Neuron (in vitro differentiated cells): ENCODE results near the gene GYPE.
"Not testable (repeated sequence)": the region's sequence is repeated elsewhere in the genome, so short reads cannot be mapped to it uniquely, and the experiment has no call there.

Source experiments
- H2AFZ ChIP-seq: one replicate; pipeline ENCODE4 v1.6.1; 2013; ENCODE audit warnings: low read depth, mild to moderate bottlenecking, inconsistent platforms, low read length, moderate library complexity
- H3K27me3 ChIP-seq: one replicate; pipeline ENCODE4 v1.6.1; 2013; ENCODE audit warnings: low read length; ENCODE audit not compliant: insufficient read depth
- H3K36me3 ChIP-seq: one replicate; pipeline ENCODE4 v1.6.1; 2013; ENCODE audit warnings: low read length; ENCODE audit not compliant: insufficient read depth
- H3K4me1 ChIP-seq: one replicate; pipeline ENCODE4 v1.6.1; 2013; ENCODE audit warnings: low read length; ENCODE audit not compliant: insufficient read depth
- H3K4me3 ChIP-seq: 2 replicates; pipeline ENCODE4 v1.5.1; 2013; ENCODE audit warnings: mild to moderate bottlenecking, low read length, moderate library complexity
- H3K9me3 ChIP-seq: one replicate; pipeline ENCODE4 v1.6.1; 2013; ENCODE audit warnings: low read length

Gene GYPE

GRCh38 chr4:143856017-143856557 lies 49.3 kb downstream of the GYPE start:
- H3K4me1 ChIP-seq, H3K4me3 ChIP-seq, H2AFZ ChIP-seq, H3K9me3 ChIP-seq, H3K36me3 ChIP-seq, H3K27me3 ChIP-seq: not testable (repeated sequence)

- H3K4me3 ChIP-seq, H3K36me3 ChIP-seq, H3K27me3 ChIP-seq, H3K9me3 ChIP-seq, H2AFZ ChIP-seq, H3K4me1 ChIP-seq: not testable (repeated sequence)
Observed at GRCh38 chr4:143854645-143855044, 50.7 kb downstream of the GYPE start.

- not testable (repeated sequence) for H3K4me3 ChIP-seq, H3K27me3 ChIP-seq, H2AFZ ChIP-seq, H3K4me1 ChIP-seq, H3K9me3 ChIP-seq, H3K36me3 ChIP-seq
Observed at GRCh38 chr4:143849296-143849695, 56.1 kb downstream of the GYPE start.

GRCh38 chr4:143843506-143843832 lies 61.9 kb downstream of the GYPE start:
- H3K9me3 ChIP-seq, H2AFZ ChIP-seq, H3K4me3 ChIP-seq, H3K27me3 ChIP-seq, H3K4me1 ChIP-seq, H3K36me3 ChIP-seq: not testable (repeated sequence)

GRCh38 chr4:143842624-143843505 lies 62.5 kb downstream of the GYPE start:
- not testable (repeated sequence) for H3K4me3 ChIP-seq, H2AFZ ChIP-seq, H3K36me3 ChIP-seq, H3K27me3 ChIP-seq, H3K4me1 ChIP-seq, H3K9me3 ChIP-seq

- H3K9me3 ChIP-seq, H3K36me3 ChIP-seq, H3K27me3 ChIP-seq, H2AFZ ChIP-seq, H3K4me3 ChIP-seq, H3K4me1 ChIP-seq: not testable (repeated sequence)
Observed at GRCh38 chr4:143839413-143839812, 65.9 kb downstream of the GYPE start.

GRCh38 chr4:143834196-143834595 lies 71.2 kb downstream of the GYPE start:
- not testable (repeated sequence) for H3K9me3 ChIP-seq, H3K27me3 ChIP-seq, H3K36me3 ChIP-seq, H3K4me1 ChIP-seq, H2AFZ ChIP-seq, H3K4me3 ChIP-seq

GRCh38 chr4:143833676-143834075 lies 71.7 kb downstream of the GYPE start:
- not testable (repeated sequence) for H2AFZ ChIP-seq, H3K4me1 ChIP-seq, H3K27me3 ChIP-seq, H3K9me3 ChIP-seq, H3K36me3 ChIP-seq, H3K4me3 ChIP-seq

- not testable (repeated sequence) for H3K27me3 ChIP-seq, H3K4me1 ChIP-seq, H3K4me3 ChIP-seq, H3K36me3 ChIP-seq, H2AFZ ChIP-seq, H3K9me3 ChIP-seq
Observed at GRCh38 chr4:143830576-143830975, 74.8 kb downstream of the GYPE start.

- H3K27me3 ChIP-seq, H3K4me3 ChIP-seq, H3K36me3 ChIP-seq: not testable (repeated sequence)
Observed at GRCh38 chr4:143829239-143829620, 76.1 kb downstream of the GYPE start.

More at GRCh38 chr4:143829239-143829620, 76.1 kb downstream of the GYPE start:
- H2AFZ ChIP-seq, H3K4me1 ChIP-seq, H3K9me3 ChIP-seq: not testable (repeated sequence)
